ENCODE measurements around the gene CKMT1A.
"Not testable (repeated sequence)": the region's sequence is repeated elsewhere in the genome, so short reads cannot be mapped to it uniquely, and the experiment has no call there.

The CKMT1A gene

DNA sequence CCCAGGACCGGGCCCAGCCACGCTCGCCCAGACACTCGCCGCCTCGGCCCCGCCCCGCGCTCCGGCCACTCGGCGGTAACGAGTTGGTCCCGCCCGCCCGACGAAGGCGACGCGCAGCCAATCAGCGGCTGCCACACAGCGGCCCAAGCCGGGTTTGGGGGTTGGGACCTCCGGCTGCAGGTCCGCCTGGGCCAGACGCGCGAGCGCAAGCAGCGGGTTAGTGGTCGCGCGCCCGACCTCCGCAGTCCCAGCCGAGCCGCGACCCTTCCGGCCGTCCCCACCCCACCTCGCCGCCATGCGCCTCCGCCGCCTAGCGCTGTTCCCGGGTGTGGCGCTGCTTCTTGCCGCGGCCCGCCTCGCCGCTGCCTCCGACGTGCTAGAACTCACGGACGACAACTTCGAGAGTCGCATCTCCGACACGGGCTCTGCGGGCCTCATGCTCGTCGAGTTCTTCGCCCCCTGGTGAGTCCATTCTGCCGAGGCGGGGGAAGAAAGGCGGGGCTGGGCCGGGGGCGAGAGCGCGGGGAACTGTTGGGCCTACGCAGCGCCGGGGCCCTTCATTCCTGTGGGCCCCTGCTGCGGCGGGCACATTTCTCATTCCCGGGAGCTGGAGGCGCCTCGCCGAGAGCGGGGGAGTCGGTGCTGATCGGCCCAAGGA is 52.7 kb downstream of the CKMT1A start, which contains the start of gene PDIA3:
Gene PDIA3 (plus strand): TSS at position 194 of the 658 bp plus-strand sequence. CDS start 102 bp downstream, at position 296.
- peak within 1 kb of the TSS; percentile 71 to 76 for H3K4me3 ChIP-seq
- intact Hi-C loops (cut with DNase I; ENCODE audit: low total_unique reads), result not testable (repeated sequence)

DNA sequence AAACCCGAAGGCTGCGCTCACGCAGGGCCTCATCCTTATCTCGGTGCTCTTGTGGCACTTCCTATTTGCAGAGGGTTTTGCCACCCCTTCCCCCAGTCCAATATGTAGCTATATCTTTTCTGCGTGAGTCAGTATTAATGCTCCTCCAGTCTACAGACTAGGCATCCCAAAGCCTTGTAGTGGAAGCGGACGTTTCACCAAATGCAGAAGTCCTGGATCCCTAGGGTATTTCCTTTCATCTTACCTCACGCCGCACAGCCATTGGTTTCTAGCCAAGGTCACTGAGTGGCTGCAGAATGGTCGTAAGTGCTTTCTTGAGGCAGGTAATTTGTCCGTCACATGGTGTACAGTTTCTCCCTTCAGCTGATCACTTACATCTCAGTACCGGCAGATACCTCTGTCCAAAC is 53.2 kb downstream of the CKMT1A start:
- peaks cover 0 to 45% (median 38%) of the 10 kb centered on the region in 4 donors for H3K4me1 ChIP-seq
- peak overlapping the region; percentile 71 to 76 for H3K4me3 ChIP-seq
- intact Hi-C loops (cut with DNase I; ENCODE audit: low total_unique reads); H3K9me3 ChIP-seq; H3K36me3 ChIP-seq; H3K27me3 ChIP-seq; DNase-seq: not testable (repeated sequence)
- peak overlapping the region; percentile 93 to 96 for H3K27ac ChIP-seq

More for the DNA sequence above, 52.7 kb downstream of the CKMT1A start, which contains the start of gene PDIA3:
- TF ChIP-seq, protein P1, sequence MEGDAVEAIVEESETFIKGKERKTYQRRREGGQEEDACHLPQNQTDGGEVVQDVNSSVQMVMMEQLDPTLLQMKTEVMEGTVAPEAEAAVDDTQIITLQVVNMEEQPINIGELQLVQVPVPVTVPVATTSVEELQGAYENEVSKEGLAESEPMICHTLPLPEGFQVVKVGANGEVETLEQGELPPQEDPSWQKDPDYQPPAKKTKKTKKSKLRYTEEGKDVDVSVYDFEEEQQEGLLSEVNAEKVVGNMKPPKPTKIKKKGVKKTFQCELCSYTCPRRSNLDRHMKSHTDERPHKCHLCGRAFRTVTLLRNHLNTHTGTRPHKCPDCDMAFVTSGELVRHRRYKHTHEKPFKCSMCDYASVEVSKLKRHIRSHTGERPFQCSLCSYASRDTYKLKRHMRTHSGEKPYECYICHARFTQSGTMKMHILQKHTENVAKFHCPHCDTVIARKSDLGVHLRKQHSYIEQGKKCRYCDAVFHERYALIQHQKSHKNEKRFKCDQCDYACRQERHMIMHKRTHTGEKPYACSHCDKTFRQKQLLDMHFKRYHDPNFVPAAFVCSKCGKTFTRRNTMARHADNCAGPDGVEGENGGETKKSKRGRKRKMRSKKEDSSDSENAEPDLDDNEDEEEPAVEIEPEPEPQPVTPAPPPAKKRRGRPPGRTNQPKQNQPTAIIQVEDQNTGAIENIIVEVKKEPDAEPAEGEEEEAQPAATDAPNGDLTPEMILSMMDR (IDR thresholded peaks at IDR 0.05), result peak in 1 of 2 experiments; percentile 37
- H3K27me3 ChIP-seq, H3K36me3 ChIP-seq, H3K9me3 ChIP-seq: not testable (repeated sequence)
- peak within 1 kb of the TSS; percentile 93 to 96 for H3K27ac ChIP-seq
- H3K4me1 ChIP-seq, result peaks cover 0 to 40% (median 34%) of the 10 kb centered on the region in 4 donors
- peak; percentile 91 to 96 for DNase-seq

DNA sequence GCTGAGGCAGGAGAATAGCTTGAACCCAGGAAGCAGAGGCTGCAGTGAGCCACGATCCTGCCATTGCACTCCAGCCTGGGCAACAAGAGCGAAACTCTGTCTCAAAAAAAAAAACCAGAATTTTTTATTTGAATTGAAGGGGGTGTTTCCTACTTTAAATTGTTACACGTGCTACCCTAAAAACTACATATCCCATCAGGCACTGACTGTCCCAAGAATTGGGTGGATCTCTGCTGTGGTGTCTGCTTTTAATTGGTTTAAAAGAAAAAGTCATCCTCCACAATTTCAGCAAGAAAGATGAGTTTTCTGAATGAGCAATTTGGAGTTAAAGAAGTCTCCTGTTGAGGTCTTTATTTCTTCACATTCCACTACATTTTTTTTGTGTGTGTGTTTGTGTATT is 54.7 kb downstream of the CKMT1A start:
- Histone ChIP-seq H3K27me3 (no peaks in the 10 kb centered on the region), H3K27ac (no peak overlapping the region), H3K4me3 (peak overlapping the region; percentile 71 to 76), H3K36me3 (peaks cover 0 to 7% (median 0%) of the 10 kb centered on the region in 3 donors), H3K4me1 (peaks cover 0 to 48% (median 40%) of the 10 kb centered on the region in 4 donors), H3K9me3 (no peaks in the 10 kb centered on the region)
- TF ChIP-seq, protein P1 (IDR thresholded peaks at IDR 0.05), result no peak
- intact Hi-C loops (cut with DNase I; ENCODE audit: low total_unique reads), result no loop called here
- DNase-seq, result no peak
